CD14-positive monocyte (primary cell): Measurements from ENCODE around the gene ATP6V0A4. TPM values are rescaled to one million over a fixed set of nuclear protein-coding genes. Genes with fewer than 3 reads are reported as not detected.

Experiments
- DNase-seq, 3 donors: peaks; one replicate each; pipeline ENCODE4 v3.0.0-alpha.2; 2011 to 2022
- H2AFZ ChIP-seq: 2 replicates; pipeline ENCODE4 v1.6.0; 2012; ENCODE audit warnings: mild to moderate bottlenecking, low read depth, low read length, inconsistent platforms; ENCODE audit not compliant: insufficient read depth, poor library complexity, severe bottlenecking
- H3K27ac ChIP-seq, 2 donors: 1 replicate in 1 of 2; 2 replicates in 1 of 2; pipeline ENCODE4 v1.5.1; 2012 to 2013; ENCODE audit warnings: low read length in 2 of 2, control low read depth in 1 of 2, inconsistent platforms in 1 of 2, low read depth in 1 of 2, mild to moderate bottlenecking in 1 of 2
- H3K27me3 ChIP-seq, 2 donors: one replicate each; pipeline versions ENCODE4 v1.6.0 to v1.6.1; 2011 to 2013; ENCODE audit warnings: low read length in 2 of 2; ENCODE audit not compliant: control insufficient read depth in 2 of 2, insufficient read depth in 2 of 2
- H3K36me3 ChIP-seq, 2 donors: replicated peaks in 1 of 2; 1 replicate in 1 of 2; 2 replicates in 1 of 2; pipeline versions ENCODE4 v1.5.1 to v1.6.1; 2012 to 2013; ENCODE audit warnings: low read length in 2 of 2, control low read depth in 1 of 2, inconsistent platforms in 1 of 2, mild to moderate bottlenecking in 1 of 2; ENCODE audit not compliant: insufficient read depth in 2 of 2, control insufficient read depth in 1 of 2
- H3K4me1 ChIP-seq, 2 donors: 1 replicate in 1 of 2; 2 replicates in 1 of 2; pipeline versions ENCODE4 v1.5.1 to v1.6.1; 2012 to 2013; ENCODE audit warnings: low read length in 2 of 2, control low read depth in 1 of 2, inconsistent platforms in 1 of 2, mild to moderate bottlenecking in 1 of 2, moderate library complexity in 1 of 2; ENCODE audit not compliant: insufficient read depth in 2 of 2, control insufficient read depth in 1 of 2
- H3K4me2 ChIP-seq: replicated peaks from 2 replicates; pipeline ENCODE3; 2012; ENCODE audit warnings: low read length, moderate library complexity, mild to moderate bottlenecking; ENCODE audit not compliant: poor library complexity, severe bottlenecking; ENCODE audit errors: extremely low read depth
- H3K4me3 ChIP-seq, 3 experiments: fragments of 200-600 bp in 1 of 3; sonication (generic) in 1 of 3; replicated peaks in 1 of 3; 1 replicate in 2 of 3; 2 replicates in 1 of 3; pipeline ENCODE4 v1.5.1; 2011 to 2013; ENCODE audit warnings: low read length in 3 of 3, mild to moderate bottlenecking in 3 of 3, control low read depth in 2 of 3, low read depth in 2 of 3, inconsistent platforms in 1 of 3, moderate library complexity in 1 of 3
- H3K79me2 ChIP-seq: 2 replicates; pipeline ENCODE4 v1.6.0; 2012; ENCODE audit warnings: mild to moderate bottlenecking, control low read depth, inconsistent platforms, low read length, moderate library complexity; ENCODE audit not compliant: insufficient read depth
- H3K9ac ChIP-seq: 2 replicates; pipeline ENCODE4 v1.6.0; 2017; ENCODE audit warnings: low read length, mild to moderate bottlenecking; ENCODE audit not compliant: insufficient read depth, poor library complexity, severe bottlenecking
- H3K9me3 ChIP-seq, 2 donors: replicated peaks in 1 of 2; 1 replicate in 1 of 2; 2 replicates in 1 of 2; pipeline versions ENCODE4 v1.5.1 to v1.6.1; 2012 to 2013; ENCODE audit warnings: low read length in 2 of 2, control low read depth in 1 of 2; ENCODE audit not compliant: control insufficient read depth in 1 of 2, insufficient read depth in 1 of 2
- H4K20me1 ChIP-seq: 2 replicates; pipeline ENCODE4 v1.6.0; 2012; ENCODE audit warnings: mild to moderate bottlenecking, low read length, control low read depth, moderate library complexity; ENCODE audit not compliant: insufficient read depth
- H3K27ac Mint-ChIP-seq, 7 donors: one replicate each; pipeline ENCODE4 v1.8.0; 2020; ENCODE audit warnings: mild to moderate bottlenecking in 7 of 7, mixed read lengths in 7 of 7, moderate library complexity in 6 of 7, inconsistent platforms in 2 of 7
- H3K27me3 Mint-ChIP-seq, 3 donors: one replicate each; pipeline ENCODE4 v1.8.0; 2021 to 2022; ENCODE audit warnings: low read depth in 3 of 3, mild to moderate bottlenecking in 3 of 3, mixed read lengths in 3 of 3, moderate library complexity in 3 of 3, inconsistent platforms in 1 of 3
- H3K36me3 Mint-ChIP-seq, 2 donors: one replicate each; pipeline ENCODE4 v1.8.0; 2020; ENCODE audit warnings: mixed read lengths in 2 of 2, inconsistent platforms in 1 of 2, mild to moderate bottlenecking in 1 of 2
- H3K4me1 Mint-ChIP-seq: one replicate; pipeline ENCODE4 v1.8.0; 2020; ENCODE audit warnings: mild to moderate bottlenecking, mixed read lengths
- H3K4me3 Mint-ChIP-seq, 2 donors: one replicate each; pipeline ENCODE4 v1.8.0; 2020; ENCODE audit warnings: mild to moderate bottlenecking in 2 of 2, mixed read lengths in 2 of 2, moderate library complexity in 1 of 2
- H3K9me3 Mint-ChIP-seq, 7 donors: one replicate each; pipeline ENCODE4 v1.8.0; 2020 to 2022; ENCODE audit warnings: mixed read lengths in 7 of 7, mild to moderate bottlenecking in 6 of 7, moderate library complexity in 6 of 7, inconsistent platforms in 2 of 7
- WGBS: methylation state at CpG from one replicate; pipeline ENCODE4 v1.1.5; 2013; ENCODE audit warnings: missing lambda C conversion rate; ENCODE audit not compliant: insufficient coverage; 5-methylcytosine and 5-hydroxymethylcytosine counted together
- intact Hi-C, 2 donors: fragments of 100-400 bp; cut with micrococcal nuclease; formaldehyde crosslinking; loops; one replicate each; pipeline versions ENCODE4 v1.15.0 to v1.15.1; 2023
- polyA plus RNA-seq, 3 donors: library from polyadenylated mRNA; depleted of rRNA in 1 of 3; unstranded in 2 of 3; stranded (reverse) in 1 of 3; fragments of 300-500 nt in 2 of 3; fragments of >200 nt in 1 of 3; fragmentation: Illumina TruSeq in 2 of 3; gene quantifications; 1 replicate in 2 of 3; 2 replicates in 1 of 3; pipeline ENCODE4 v1.2.3, GENCODE V29; 2012 to 2021
- TF ChIP-seq, protein P1 (sequence below): fragments of 200-600 bp; IDR thresholded peaks from one replicate; pipeline ENCODE4 v1.8.0; 2022; ENCODE audit warnings: antibody characterized with exemption, mild to moderate bottlenecking

The ATP6V0A4 gene
- polyA plus RNA-seq, 3 donors, result not detected

- Mint-ChIP-seq H3K9me3 (peaks cover 2 to 15% (median 6%) of the 10 kb centered on the region in 7 donors), H3K4me3 (no peak overlapping the region), H3K4me1 (peaks cover 4% of the 10 kb centered on the region), H3K27me3 (peaks cover 2 to 3% (median 2%) of the 10 kb centered on the region in 3 donors), H3K27ac (no peak overlapping the region), H3K36me3 (no peaks in the 10 kb centered on the region)
- DNase-seq, result no peak
- no peaks in the 10 kb centered on the region for H4K20me1 ChIP-seq
- no peak overlapping the region for H3K4me2 ChIP-seq
- H2AFZ ChIP-seq, result no peak overlapping the region
- no peak overlapping the region for H3K4me3 ChIP-seq
- H3K9ac ChIP-seq, result no peak overlapping the region
- TF ChIP-seq, protein P1, sequence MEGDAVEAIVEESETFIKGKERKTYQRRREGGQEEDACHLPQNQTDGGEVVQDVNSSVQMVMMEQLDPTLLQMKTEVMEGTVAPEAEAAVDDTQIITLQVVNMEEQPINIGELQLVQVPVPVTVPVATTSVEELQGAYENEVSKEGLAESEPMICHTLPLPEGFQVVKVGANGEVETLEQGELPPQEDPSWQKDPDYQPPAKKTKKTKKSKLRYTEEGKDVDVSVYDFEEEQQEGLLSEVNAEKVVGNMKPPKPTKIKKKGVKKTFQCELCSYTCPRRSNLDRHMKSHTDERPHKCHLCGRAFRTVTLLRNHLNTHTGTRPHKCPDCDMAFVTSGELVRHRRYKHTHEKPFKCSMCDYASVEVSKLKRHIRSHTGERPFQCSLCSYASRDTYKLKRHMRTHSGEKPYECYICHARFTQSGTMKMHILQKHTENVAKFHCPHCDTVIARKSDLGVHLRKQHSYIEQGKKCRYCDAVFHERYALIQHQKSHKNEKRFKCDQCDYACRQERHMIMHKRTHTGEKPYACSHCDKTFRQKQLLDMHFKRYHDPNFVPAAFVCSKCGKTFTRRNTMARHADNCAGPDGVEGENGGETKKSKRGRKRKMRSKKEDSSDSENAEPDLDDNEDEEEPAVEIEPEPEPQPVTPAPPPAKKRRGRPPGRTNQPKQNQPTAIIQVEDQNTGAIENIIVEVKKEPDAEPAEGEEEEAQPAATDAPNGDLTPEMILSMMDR, result no peak
- peaks cover 0 to 11% of the 10 kb centered on the region in 2 donors for H3K9me3 ChIP-seq
- no peaks in the 10 kb centered on the region for H3K79me2 ChIP-seq
- H3K36me3 ChIP-seq, result no peaks in the 10 kb centered on the region
- H3K27me3 ChIP-seq, result no peaks in the 10 kb centered on the region
- WGBS, result 90% methylated on average over 4 of the region's 4 CpGs
- H3K27ac ChIP-seq, result no peak overlapping the region
- intact Hi-C loops, result no loop called here
- peaks cover 0 to under 1% of the 10 kb centered on the region in 2 donors for H3K4me1 ChIP-seq
Measured at GRCh38 chr7:138658889-138659288, 139.1 kb downstream of the ATP6V0A4 start.

- H3K4me3 Mint-ChIP-seq, result no peak overlapping the region
- no peaks in the 10 kb centered on the region for H4K20me1 ChIP-seq
- no peaks in the 10 kb centered on the region for H3K36me3 ChIP-seq
- peaks cover 0 to 2% (median 2%) of the 10 kb centered on the region in 3 donors for H3K27me3 Mint-ChIP-seq
- no peaks in the 10 kb centered on the region for H3K36me3 Mint-ChIP-seq
- TF ChIP-seq, protein P1, result no peak
- H3K4me1 ChIP-seq, result no peaks in the 10 kb centered on the region
- no peak overlapping the region for H3K4me3 ChIP-seq
- WGBS, result no CpG with 5 or more reads among the region's 4 CpGs
- intact Hi-C loops, result no loop called here
- no peaks in the 10 kb centered on the region for H3K27me3 ChIP-seq
- no peak overlapping the region for H3K27ac ChIP-seq
- H3K4me1 Mint-ChIP-seq, result no peaks in the 10 kb centered on the region
- no peak overlapping the region for H3K9ac ChIP-seq
- DNase-seq, result no peak
- H3K4me2 ChIP-seq, result no peak overlapping the region
- no peaks in the 10 kb centered on the region for H3K79me2 ChIP-seq
- no peak overlapping the region for H3K27ac Mint-ChIP-seq
- peaks cover 0 to 14% of the 10 kb centered on the region in 2 donors for H3K9me3 ChIP-seq
- H2AFZ ChIP-seq, result no peak overlapping the region
- H3K9me3 Mint-ChIP-seq, result peaks cover 2 to 20% (median 6%) of the 10 kb centered on the region in 7 donors
Measured at GRCh38 chr7:138657854-138658386, 140.1 kb downstream of the ATP6V0A4 start.
